GM23338 (cell line): ENCODE data around the gene DIRAS2. TPM values are rescaled to one million over a fixed set of nuclear protein-coding genes. Genes with fewer than 3 reads are reported as not detected.

Experiments
- ATAC-seq: fragments of 200-7000 bp; cut with Tn5 transposase; 3 replicates; pipeline ENCODE4 v1.9.1; 2020
- DNase-seq: peaks from one replicate; pipeline ENCODE4 v3.0.0-alpha.2; 2015; ENCODE audit warnings: low spot score
- H2AFZ ChIP-seq: fragments of 200-600 bp; sonication (generic); 2 replicates; pipeline ENCODE4 v1.8.0; 2016; ENCODE audit warnings: antibody characterized with exemption, mild to moderate bottlenecking, moderate library complexity
- H3F3A ChIP-seq: fragments of 200-600 bp; sonication (generic); replicated peaks from 2 replicates; pipeline ENCODE4 v1.8.0; 2017; ENCODE audit warnings: antibody characterized with exemption, mixed run types, low read depth
- H3K27ac ChIP-seq: fragments of 200-600 bp; sonication (generic); 2 replicates; pipeline ENCODE4 v1.6.1; 2016; ENCODE audit warnings: low read depth
- H3K27me3 ChIP-seq: fragments of 200-600 bp; sonication (generic); 2 replicates; pipeline ENCODE4 v1.8.0; 2016; ENCODE audit warnings: mild to moderate bottlenecking, mixed run types, moderate library complexity; ENCODE audit not compliant: insufficient read depth
- H3K36me3 ChIP-seq: fragments of 200-600 bp; sonication (generic); 2 replicates; pipeline ENCODE4 v1.8.0; 2016; ENCODE audit warnings: mild to moderate bottlenecking; ENCODE audit not compliant: insufficient read depth
- H3K4me1 ChIP-seq: fragments of 200-600 bp; sonication (generic); 2 replicates; pipeline ENCODE4 v1.8.0; 2016; ENCODE audit warnings: mild to moderate bottlenecking, moderate library complexity; ENCODE audit not compliant: insufficient read depth
- H3K4me2 ChIP-seq: fragments of 200-600 bp; sonication (generic); 2 replicates; pipeline ENCODE4 v1.7.1; 2017; ENCODE audit warnings: mixed run types
- H3K4me3 ChIP-seq: fragments of 200-600 bp; sonication (generic); 2 replicates; pipeline ENCODE4 v1.6.1; 2016; ENCODE audit warnings: mixed run types
- H3K79me2 ChIP-seq: fragments of 200-600 bp; sonication (generic); replicated peaks from 2 replicates; pipeline ENCODE4 v1.8.0; 2017; ENCODE audit warnings: mild to moderate bottlenecking; ENCODE audit not compliant: insufficient read depth
- H3K9me2 ChIP-seq: fragments of 200-600 bp; sonication (generic); 2 replicates; pipeline ENCODE4 v1.8.0; 2017; ENCODE audit not compliant: insufficient read depth
- H4K20me1 ChIP-seq: fragments of 200-600 bp; sonication (generic); replicated peaks from 2 replicates; pipeline ENCODE4 v1.8.0; 2017; ENCODE audit warnings: mild to moderate bottlenecking; ENCODE audit not compliant: insufficient read depth
- H3K27ac Mint-ChIP-seq: 2 replicates; pipeline ENCODE4 v1.8.0; 2020; ENCODE audit warnings: inconsistent platforms, mild to moderate bottlenecking, moderate library complexity, mixed read lengths
- H3K27me3 Mint-ChIP-seq: 3 replicates; pipeline ENCODE4 v1.8.0; 2022; ENCODE audit warnings: low read depth, mild to moderate bottlenecking, moderate library complexity, mixed read lengths, inconsistent platforms; ENCODE audit not compliant: insufficient read depth, poor library complexity
- H3K36me3 Mint-ChIP-seq: 3 replicates; pipeline ENCODE4 v1.8.0; 2021; ENCODE audit warnings: low read depth, mild to moderate bottlenecking, inconsistent platforms, moderate library complexity, mixed read lengths
- H3K4me1 Mint-ChIP-seq: 3 replicates; pipeline ENCODE4 v1.8.0; 2020; ENCODE audit warnings: mild to moderate bottlenecking, inconsistent platforms, mixed read lengths
- H3K4me3 Mint-ChIP-seq: 3 replicates; pipeline ENCODE4 v1.8.0; 2021; ENCODE audit warnings: moderate library complexity, mild to moderate bottlenecking, inconsistent platforms, mixed read lengths
- H3K9me3 Mint-ChIP-seq: 3 replicates; pipeline ENCODE4 v1.8.0; 2020; ENCODE audit warnings: moderate library complexity, mild to moderate bottlenecking, inconsistent platforms, mixed read lengths
- EZH2phosphoT487 ChIP-seq: fragments of 200-600 bp; sonication (generic); IDR thresholded peaks from one replicate; pipeline ENCODE4 v1.8.1; 2018; ENCODE audit warnings: antibody characterized with exemption; ENCODE audit not compliant: unreplicated experiment
- polyA plus RNA-seq: library from polyadenylated mRNA; unstranded; fragments of >200 nt; fragmentation: Nextera tagmentation; extraction: Ambion mirVana; gene quantifications from 2 replicates; pipeline ENCODE4 v1.2.1, GENCODE V29; 2016
- total RNA-seq: library from RNA; depleted of rRNA; stranded (reverse); fragments of >200 nt; shearing (Covaris generic); gene quantifications from 2 replicates; pipeline ENCODE4 v1.2.3, GENCODE V29; 2014
- TF ChIP-seq, protein P1 (sequence below): fragments of 250-450 bp; sonication (Bioruptor Pico); IDR thresholded peaks from 2 replicates; pipeline ENCODE4 v1.5.0; 2020; ENCODE audit warnings: mild to moderate bottlenecking, moderate library complexity
- TF ChIP-seq, protein P2 (sequence below), 2 experiments: fragments of 200-600 bp in 1 of 2; sonication (generic) in 1 of 2; conservative IDR thresholded peaks; 2 replicates each; pipeline versions ENCODE4 v1.5.1 to v1.6.1; 2016 to 2017; ENCODE audit warnings: antibody characterized with exemption in 2 of 2, low read depth in 2 of 2, mild to moderate bottlenecking in 2 of 2, moderate library complexity in 1 of 2

DIRAS2 gene
- total and polyA plus RNA-seq, 2 experiments from 2014 or later = 0.13 to 0.28 TPM

DNA sequence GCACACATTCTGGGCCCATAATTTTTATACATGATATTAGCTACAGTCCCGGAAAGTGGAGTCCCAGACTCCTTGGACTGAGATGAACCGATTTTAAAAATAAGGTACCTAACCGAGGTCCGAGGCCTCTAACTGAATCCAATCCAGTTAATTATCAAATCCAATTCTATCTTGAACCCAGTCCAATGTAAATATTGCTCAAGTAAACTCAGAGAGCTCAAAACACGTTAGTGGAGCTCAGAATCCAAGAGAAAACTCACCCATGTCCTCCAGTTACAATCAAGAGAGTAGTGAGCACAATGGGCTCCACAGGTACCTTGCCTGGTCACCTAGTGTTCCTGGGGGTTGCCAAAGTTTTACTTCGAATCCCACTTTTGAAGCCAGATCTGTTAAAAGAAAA is 37.9 kb upstream of the DIRAS2 start:
- no peaks in the 10 kb centered on the region for H3K27me3 ChIP-seq
- no peaks in the 10 kb centered on the region; the same call in 2 of the 3 replicates for H3K9me3 Mint-ChIP-seq
- H3K27ac Mint-ChIP-seq = no peak overlapping the region
- no peaks in the 10 kb centered on the region for H3K36me3 ChIP-seq
- no peak for DNase-seq
- H3K4me3 Mint-ChIP-seq = no peak overlapping the region
- ATAC-seq = no peak
- no peaks in the 10 kb centered on the region for H4K20me1 ChIP-seq
- H3K27ac ChIP-seq = no peak overlapping the region
- TF ChIP-seq, protein P1, sequence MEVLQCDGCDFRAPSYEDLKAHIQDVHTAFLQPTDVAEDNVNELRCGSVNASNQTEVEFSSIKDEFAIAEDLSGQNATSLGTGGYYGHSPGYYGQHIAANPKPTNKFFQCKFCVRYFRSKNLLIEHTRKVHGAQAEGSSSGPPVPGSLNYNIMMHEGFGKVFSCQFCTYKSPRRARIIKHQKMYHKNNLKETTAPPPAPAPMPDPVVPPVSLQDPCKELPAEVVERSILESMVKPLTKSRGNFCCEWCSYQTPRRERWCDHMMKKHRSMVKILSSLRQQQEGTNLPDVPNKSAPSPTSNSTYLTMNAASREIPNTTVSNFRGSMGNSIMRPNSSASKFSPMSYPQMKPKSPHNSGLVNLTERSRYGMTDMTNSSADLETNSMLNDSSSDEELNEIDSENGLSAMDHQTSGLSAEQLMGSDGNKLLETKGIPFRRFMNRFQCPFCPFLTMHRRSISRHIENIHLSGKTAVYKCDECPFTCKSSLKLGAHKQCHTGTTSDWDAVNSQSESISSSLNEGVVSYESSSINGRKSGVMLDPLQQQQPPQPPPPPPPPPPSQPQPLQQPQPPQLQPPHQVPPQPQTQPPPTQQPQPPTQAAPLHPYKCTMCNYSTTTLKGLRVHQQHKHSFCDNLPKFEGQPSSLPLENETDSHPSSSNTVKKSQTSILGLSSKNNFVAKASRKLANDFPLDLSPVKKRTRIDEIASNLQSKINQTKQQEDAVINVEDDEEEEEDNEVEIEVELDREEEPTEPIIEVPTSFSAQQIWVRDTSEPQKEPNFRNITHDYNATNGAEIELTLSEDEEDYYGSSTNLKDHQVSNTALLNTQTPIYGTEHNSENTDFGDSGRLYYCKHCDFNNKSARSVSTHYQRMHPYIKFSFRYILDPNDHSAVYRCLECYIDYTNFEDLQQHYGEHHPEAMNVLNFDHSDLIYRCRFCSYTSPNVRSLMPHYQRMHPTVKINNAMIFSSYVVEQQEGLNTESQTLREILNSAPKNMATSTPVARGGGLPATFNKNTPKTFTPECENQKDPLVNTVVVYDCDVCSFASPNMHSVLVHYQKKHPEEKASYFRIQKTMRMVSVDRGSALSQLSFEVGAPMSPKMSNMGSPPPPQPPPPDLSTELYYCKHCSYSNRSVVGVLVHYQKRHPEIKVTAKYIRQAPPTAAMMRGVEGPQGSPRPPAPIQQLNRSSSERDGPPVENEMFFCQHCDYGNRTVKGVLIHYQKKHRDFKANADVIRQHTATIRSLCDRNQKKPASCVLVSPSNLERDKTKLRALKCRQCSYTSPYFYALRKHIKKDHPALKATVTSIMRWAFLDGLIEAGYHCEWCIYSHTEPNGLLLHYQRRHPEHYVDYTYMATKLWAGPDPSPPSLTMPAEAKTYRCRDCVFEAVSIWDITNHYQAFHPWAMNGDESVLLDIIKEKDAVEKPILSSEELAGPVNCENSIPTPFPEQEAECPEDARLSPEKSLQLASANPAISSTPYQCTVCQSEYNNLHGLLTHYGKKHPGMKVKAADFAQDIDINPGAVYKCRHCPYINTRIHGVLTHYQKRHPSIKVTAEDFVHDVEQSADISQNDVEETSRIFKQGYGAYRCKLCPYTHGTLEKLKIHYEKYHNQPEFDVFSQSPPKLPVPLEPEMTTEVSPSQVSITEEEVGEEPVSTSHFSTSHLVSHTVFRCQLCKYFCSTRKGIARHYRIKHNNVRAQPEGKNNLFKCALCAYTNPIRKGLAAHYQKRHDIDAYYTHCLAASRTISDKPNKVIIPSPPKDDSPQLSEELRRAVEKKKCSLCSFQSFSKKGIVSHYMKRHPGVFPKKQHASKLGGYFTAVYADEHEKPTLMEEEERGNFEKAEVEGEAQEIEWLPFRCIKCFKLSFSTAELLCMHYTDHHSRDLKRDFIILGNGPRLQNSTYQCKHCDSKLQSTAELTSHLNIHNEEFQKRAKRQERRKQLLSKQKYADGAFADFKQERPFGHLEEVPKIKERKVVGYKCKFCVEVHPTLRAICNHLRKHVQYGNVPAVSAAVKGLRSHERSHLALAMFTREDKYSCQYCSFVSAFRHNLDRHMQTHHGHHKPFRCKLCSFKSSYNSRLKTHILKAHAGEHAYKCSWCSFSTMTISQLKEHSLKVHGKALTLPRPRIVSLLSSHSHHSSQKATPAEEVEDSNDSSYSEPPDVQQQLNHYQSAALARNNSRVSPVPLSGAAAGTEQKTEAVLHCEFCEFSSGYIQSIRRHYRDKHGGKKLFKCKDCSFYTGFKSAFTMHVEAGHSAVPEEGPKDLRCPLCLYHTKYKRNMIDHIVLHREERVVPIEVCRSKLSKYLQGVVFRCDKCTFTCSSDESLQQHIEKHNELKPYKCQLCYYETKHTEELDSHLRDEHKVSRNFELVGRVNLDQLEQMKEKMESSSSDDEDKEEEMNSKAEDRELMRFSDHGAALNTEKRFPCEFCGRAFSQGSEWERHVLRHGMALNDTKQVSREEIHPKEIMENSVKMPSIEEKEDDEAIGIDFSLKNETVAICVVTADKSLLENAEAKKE (CRISPR knock-in tag) = no peak
- H3K36me3 Mint-ChIP-seq = no peaks in the 10 kb centered on the region
- no peaks in the 10 kb centered on the region for H3K27me3 Mint-ChIP-seq
- H3F3A ChIP-seq = no peaks in the 10 kb centered on the region
- 0 out of 3 replicates have a peak, but pooled peaks cover 4% of the 10 kb centered on the region for H3K4me1 Mint-ChIP-seq
- H3K4me1 ChIP-seq = no peaks in the 10 kb centered on the region
- 0 out of 2 replicates have a peak, but pooled peaks cover 4% of the 10 kb centered on the region for H3K9me2 ChIP-seq
- no peak overlapping the region for H3K4me2 ChIP-seq
- no peak overlapping the region for H3K4me3 ChIP-seq
- H3K79me2 ChIP-seq = no peaks in the 10 kb centered on the region
- no peak overlapping the region for H2AFZ ChIP-seq

DNA sequence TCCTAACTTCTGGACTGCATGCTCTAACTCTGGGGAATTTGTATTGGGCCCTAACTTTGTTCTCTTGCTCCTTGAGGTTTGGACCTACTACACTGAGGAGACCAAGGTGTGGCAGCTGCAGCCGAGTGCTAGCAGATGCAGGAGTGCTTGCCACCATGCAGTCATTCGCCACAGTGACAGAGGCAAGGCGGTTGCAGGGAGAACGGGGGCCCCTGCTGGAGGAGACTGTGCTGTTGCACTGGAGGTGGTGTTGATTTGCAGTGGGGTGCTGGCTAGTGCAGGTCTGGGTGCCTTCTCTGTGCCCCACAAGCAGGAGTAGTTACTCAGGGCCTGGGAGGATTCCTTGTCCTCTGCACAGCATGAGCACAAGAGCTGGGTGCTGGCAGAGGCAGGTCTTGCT is 22.4 kb upstream of the DIRAS2 start:
- Histone ChIP-seq H3K9me2 (no peaks in the 10 kb centered on the region), H3K4me2 (no peak overlapping the region), H3K4me3 (no peak overlapping the region), H3K36me3 (no peaks in the 10 kb centered on the region), H3K4me1 (no peaks in the 10 kb centered on the region), H3F3A (no peaks in the 10 kb centered on the region), H3K27me3 (no peaks in the 10 kb centered on the region), H2AFZ (no peak overlapping the region), H3K79me2 (no peaks in the 10 kb centered on the region), H4K20me1 (no peaks in the 10 kb centered on the region; the same call in 1 of the 2 replicates), H3K27ac (no peak overlapping the region)
- Mint-ChIP-seq H3K36me3 (no peaks in the 10 kb centered on the region), H3K4me3 (no peak overlapping the region), H3K9me3 (no peaks in the 10 kb centered on the region), H3K4me1 (no peaks in the 10 kb centered on the region), H3K27ac (no peak overlapping the region), H3K27me3 (peaks cover 2% of the 10 kb centered on the region)
- TF ChIP-seq, protein P1 (CRISPR knock-in tag) = no peak
- TF ChIP-seq EZH2phosphoT487 = no peak
- TF ChIP-seq, protein P2, sequence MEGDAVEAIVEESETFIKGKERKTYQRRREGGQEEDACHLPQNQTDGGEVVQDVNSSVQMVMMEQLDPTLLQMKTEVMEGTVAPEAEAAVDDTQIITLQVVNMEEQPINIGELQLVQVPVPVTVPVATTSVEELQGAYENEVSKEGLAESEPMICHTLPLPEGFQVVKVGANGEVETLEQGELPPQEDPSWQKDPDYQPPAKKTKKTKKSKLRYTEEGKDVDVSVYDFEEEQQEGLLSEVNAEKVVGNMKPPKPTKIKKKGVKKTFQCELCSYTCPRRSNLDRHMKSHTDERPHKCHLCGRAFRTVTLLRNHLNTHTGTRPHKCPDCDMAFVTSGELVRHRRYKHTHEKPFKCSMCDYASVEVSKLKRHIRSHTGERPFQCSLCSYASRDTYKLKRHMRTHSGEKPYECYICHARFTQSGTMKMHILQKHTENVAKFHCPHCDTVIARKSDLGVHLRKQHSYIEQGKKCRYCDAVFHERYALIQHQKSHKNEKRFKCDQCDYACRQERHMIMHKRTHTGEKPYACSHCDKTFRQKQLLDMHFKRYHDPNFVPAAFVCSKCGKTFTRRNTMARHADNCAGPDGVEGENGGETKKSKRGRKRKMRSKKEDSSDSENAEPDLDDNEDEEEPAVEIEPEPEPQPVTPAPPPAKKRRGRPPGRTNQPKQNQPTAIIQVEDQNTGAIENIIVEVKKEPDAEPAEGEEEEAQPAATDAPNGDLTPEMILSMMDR (conservative IDR thresholded peaks at IDR 0.05; ENCODE audit: low read depth in 2 of 2) = peak; percentile 57 to 85
- ATAC-seq = peak; percentile 97
- peak; percentile 58 for DNase-seq
